HG03095 (cell line): ENCODE results near the gene SMIM22.
A peak's percentile ranks its signal among the peaks of the same experiment; 100 is the strongest.
"Not testable (repeated sequence)": the region's sequence is repeated elsewhere in the genome, so short reads cannot be mapped to it uniquely, and the experiment has no call there.

Experiments
- ATAC-seq: cut with Tn5 transposase; IDR thresholded peaks from one replicate; pipeline ENCODE4 v1.9.1; 2021; ENCODE audit warnings: moderate library complexity; ENCODE audit not compliant: unreplicated experiment

SMIM22 gene

GRCh38 chr16:4768549-4769305 is 26.4 kb upstream of the SMIM22 start:
- peak; percentile 71 for ATAC-seq

GRCh38 chr16:4769306-4769638 is 25.9 kb upstream of the SMIM22 start:
- ATAC-seq = no peak

- ATAC-seq = no peak
These were observed 23.5 kb upstream of the SMIM22 start for GRCh38 chr16:4771646-4772045.

- no peak for ATAC-seq
These were observed 22.8 kb upstream of the SMIM22 start for GRCh38 chr16:4772351-4772750.

GRCh38 chr16:4775005-4775404 is 20.2 kb upstream of the SMIM22 start:
- ATAC-seq = no peak

- no peak for ATAC-seq
These were observed 18.9 kb upstream of the SMIM22 start for GRCh38 chr16:4776141-4776705.

- no peak for ATAC-seq
These were observed 17.7 kb upstream of the SMIM22 start for GRCh38 chr16:4777339-4778049.

- no peak for ATAC-seq
These were observed 17.1 kb upstream of the SMIM22 start for GRCh38 chr16:4778050-4778392.

GRCh38 chr16:4780235-4780634 is 14.9 kb upstream of the SMIM22 start:
- no peak for ATAC-seq

GRCh38 chr16:4783251-4783950 is 11.8 kb upstream of the SMIM22 start:
- no peak for ATAC-seq

GRCh38 chr16:4783951-4784336 is 11.2 kb upstream of the SMIM22 start:
- ATAC-seq = no peak

- not testable (repeated sequence) for ATAC-seq
These were observed 10.7 kb upstream of the SMIM22 start for GRCh38 chr16:4784444-4784987.

- no peak for ATAC-seq
These were observed 9.3 kb upstream of the SMIM22 start for GRCh38 chr16:4785758-4786433.

- ATAC-seq = no peak
These were observed 8.1 kb upstream of the SMIM22 start for GRCh38 chr16:4787068-4787467.

GRCh38 chr16:4787627-4788482 is 7.3 kb upstream of the SMIM22 start, which contains the start of gene SEPTIN12:
SEPTIN12 (minus strand) TSS chr16:4788345; CDS start chr16:4787645, 700 bp downstream.
- ATAC-seq = no peak

GRCh38 chr16:4788489-4788889 is 6.7 kb upstream of the SMIM22 start:
- ATAC-seq = no peak

- ATAC-seq = no peak
These were observed 6.3 kb upstream of the SMIM22 start for GRCh38 chr16:4788910-4789309.

GRCh38 chr16:4790261-4790660 is 4.9 kb upstream of the SMIM22 start:
- ATAC-seq = no peak

- ATAC-seq = no peak
These were observed 4.3 kb upstream of the SMIM22 start for GRCh38 chr16:4790871-4791270.

- no peak for ATAC-seq
These were observed 2.1 kb upstream of the SMIM22 start for GRCh38 chr16:4792951-4793513.
